GM10248 (cell line): ENCODE measurements around the gene PIF1.

Source experiments
- CTCF ChIA-PET: fragments of 300-600 bp; sonication (Branson Sonifier 250); formaldehyde crosslinking; extraction: SDS; loops from one replicate; lab custom pipeline; 2021; ENCODE audit warnings: antibody characterized with exemption; lab: Yijun Ruan, JAX
- POLR2A ChIA-PET: fragments of 350-650 bp; sonication (Branson Sonifier 250); formaldehyde crosslinking; extraction: SDS; loops from one replicate; lab custom pipeline; 2020; ENCODE audit warnings: antibody characterized with exemption; lab: Yijun Ruan, JAX
- DNase-seq: peaks from one replicate; pipeline ENCODE4 v3.0.0; 2012; ENCODE audit errors: extremely low spot score
- CTCF ChIP-seq: IDR thresholded peaks from 2 replicates; pipeline ENCODE4 v1.5.1; 2012; ENCODE audit warnings: mild to moderate bottlenecking, low read depth; ENCODE audit errors: extremely low read depth, missing control alignments, control extremely low read depth

The PIF1 gene

GRCh38 chr15:64825431-64826294, at the start of gene PIF1:
TSS of gene PIF1 (minus strand) at chr15:64825647. CDS start at chr15:64824335, 1,312 bp downstream.
- CTCF ChIA-PET = interaction anchor here (0.8 to 2.3 kb wide), 6 partner anchors 10 to 80 kb away, joined by 3 to 12 read pairs (median 8); no protein-coding TSS in a partner anchor
- no peak for TF ChIP-seq CTCF
- DNase-seq = peak; percentile 95
- POLR2A ChIA-PET = interaction anchor here (0.6 to 1.1 kb wide), 4 partner anchors 10 to 478 kb away, joined by 3 to 11 read pairs (median 4); no protein-coding TSS in a partner anchor

GRCh38 chr15:64870353-64870752, 44.9 kb upstream of the PIF1 start:
- TF ChIP-seq CTCF = no peak
- ChIA-PET CTCF (interaction anchor here (0.9 to 1.5 kb wide), 6 partner anchors 11 to 59 kb away, joined by 3 to 6 read pairs (median 3); no protein-coding TSS in a partner anchor), POLR2A (no interaction called here)
- no peak for DNase-seq

GRCh38 chr15:64869501-64869900, 44.1 kb upstream of the PIF1 start:
- CTCF ChIA-PET = interaction anchor here (0.9 to 1.5 kb wide), 4 partner anchors 14 to 58 kb away, joined by 3 to 6 read pairs (median 4); no protein-coding TSS in a partner anchor
- DNase-seq = no peak
- POLR2A ChIA-PET = no interaction called here
- no peak for TF ChIP-seq CTCF

- ChIA-PET POLR2A (interaction anchor here (0.6 to 1.2 kb wide), 3 partner anchors 9 to 26 kb away, joined by 3 read pairs; no protein-coding TSS in a partner anchor), CTCF (interaction anchor here (1.0 to 1.3 kb wide), 2 partner anchors 17 to 40 kb away, joined by 5 read pairs; no protein-coding TSS in a partner anchor)
- TF ChIP-seq CTCF = no peak
- no peak for DNase-seq
Observed at GRCh38 chr15:64865998-64866520, 40.6 kb upstream of the PIF1 start.

- ChIA-PET POLR2A (interaction anchor here (1.2 to 2.2 kb wide), 3 partner anchors 21 to 29 kb away, joined by 3 to 9 read pairs (median 3); no protein-coding TSS in a partner anchor), CTCF (interaction anchor here (1.0 to 2.4 kb wide), 9 partner anchors 14 to 55 kb away, joined by 3 to 11 read pairs (median 5); no protein-coding TSS in a partner anchor)
- TF ChIP-seq CTCF = no peak
- DNase-seq = peak; percentile 51
Observed at GRCh38 chr15:64865126-64865997, 39.9 kb upstream of the PIF1 start.
